ENCODE data around the gene KSR1.

The KSR1 gene

GRCh38 chr17:27579897-27580321 lies 123.7 kb downstream of the KSR1 start:
- DNase-seq (ENCODE audit: low read depth), result no peak
- no peak overlapping the region for H3K4me3 ChIP-seq (ENCODE audit: low read depth, low read length)
- TF ChIP-seq CTCF (conservative IDR thresholded peaks at IDR 0.05; ENCODE audit: low read depth, low read length), result peak; percentile 13

- TF ChIP-seq CTCF (conservative IDR thresholded peaks at IDR 0.05; ENCODE audit: low read depth, low read length), result no peak
- DNase-seq (ENCODE audit: low read depth), result no peak
- H3K4me3 ChIP-seq (ENCODE audit: low read depth, low read length), result no peak overlapping the region
These were observed 124.8 kb downstream of the KSR1 start for GRCh38 chr17:27581016-27581415.

GRCh38 chr17:27582696-27583095 lies 126.4 kb downstream of the KSR1 start:
- no peak for TF ChIP-seq CTCF (conservative IDR thresholded peaks at IDR 0.05; ENCODE audit: low read depth, low read length)
- DNase-seq (ENCODE audit: low read depth), result no peak

GRCh38 chr17:27585153-27585681 lies 129.0 kb downstream of the KSR1 start:
- TF ChIP-seq CTCF (conservative IDR thresholded peaks at IDR 0.05; ENCODE audit: low read depth, low read length), result no peak
- DNase-seq (ENCODE audit: low read depth), result no peak
- H3K4me3 ChIP-seq (ENCODE audit: low read depth, low read length), result no peak overlapping the region

More at GRCh38 chr17:27582696-27583095, 126.4 kb downstream of the KSR1 start:
- no peak overlapping the region for H3K4me3 ChIP-seq (ENCODE audit: low read depth, low read length)

- H3K4me3 ChIP-seq (ENCODE audit: low read depth, low read length), result no peak overlapping the region
- TF ChIP-seq CTCF (conservative IDR thresholded peaks at IDR 0.05; ENCODE audit: low read depth, low read length), result no peak
- no peak for DNase-seq (ENCODE audit: low read depth)
These were observed 129.5 kb downstream of the KSR1 start for GRCh38 chr17:27585792-27586191.

GRCh38 chr17:27586203-27586721 lies 130.0 kb downstream of the KSR1 start:
- peak; percentile 75 for DNase-seq (ENCODE audit: low read depth)
- TF ChIP-seq CTCF (conservative IDR thresholded peaks at IDR 0.05; ENCODE audit: low read depth, low read length), result peak; percentile 11
- no peak overlapping the region for H3K4me3 ChIP-seq (ENCODE audit: low read depth, low read length)

GRCh38 chr17:27588354-27588753 lies 132.1 kb downstream of the KSR1 start:
- no peak for DNase-seq (ENCODE audit: low read depth)
- no peak overlapping the region for H3K4me3 ChIP-seq (ENCODE audit: low read depth, low read length)
- TF ChIP-seq CTCF (conservative IDR thresholded peaks at IDR 0.05; ENCODE audit: low read depth, low read length), result no peak
